HG03558 (cell line): ENCODE data around the gene MEF2C.

Experiments used
- ATAC-seq: cut with Tn5 transposase; IDR thresholded peaks from one replicate; pipeline ENCODE4 v1.9.1; 2021; ENCODE audit warnings: moderate number of reproducible peaks; ENCODE audit not compliant: unreplicated experiment; ENCODE audit errors: extremely low read depth

MEF2C gene

DNA sequence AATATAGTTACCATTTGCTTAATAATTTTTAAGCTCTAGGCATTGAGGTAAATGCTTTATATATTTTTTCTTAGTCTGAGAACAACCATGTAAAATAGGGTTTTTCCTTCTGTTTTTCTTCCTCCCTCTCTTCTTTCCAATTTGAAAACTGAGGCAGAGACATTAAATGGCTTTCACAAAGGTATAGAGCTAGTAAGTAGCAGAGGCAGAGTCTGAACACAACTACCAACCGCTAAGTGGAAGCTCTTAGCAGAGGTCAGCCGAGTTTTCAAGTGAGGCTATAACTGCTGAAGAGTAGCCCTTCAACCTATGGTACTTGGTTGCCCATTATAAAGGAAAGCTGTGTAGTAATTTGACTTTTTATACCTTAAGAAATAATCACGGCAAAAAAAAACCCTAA lies 187.1 kb downstream of the MEF2C start:
- ATAC-seq, result no peak

GRCh38 chr5:88695232-88695631 lies 187.8 kb downstream of the MEF2C start:
- ATAC-seq, result no peak

- ATAC-seq, result no peak
Measured at GRCh38 chr5:88694023-88694679, 188.8 kb downstream of the MEF2C start.

DNA sequence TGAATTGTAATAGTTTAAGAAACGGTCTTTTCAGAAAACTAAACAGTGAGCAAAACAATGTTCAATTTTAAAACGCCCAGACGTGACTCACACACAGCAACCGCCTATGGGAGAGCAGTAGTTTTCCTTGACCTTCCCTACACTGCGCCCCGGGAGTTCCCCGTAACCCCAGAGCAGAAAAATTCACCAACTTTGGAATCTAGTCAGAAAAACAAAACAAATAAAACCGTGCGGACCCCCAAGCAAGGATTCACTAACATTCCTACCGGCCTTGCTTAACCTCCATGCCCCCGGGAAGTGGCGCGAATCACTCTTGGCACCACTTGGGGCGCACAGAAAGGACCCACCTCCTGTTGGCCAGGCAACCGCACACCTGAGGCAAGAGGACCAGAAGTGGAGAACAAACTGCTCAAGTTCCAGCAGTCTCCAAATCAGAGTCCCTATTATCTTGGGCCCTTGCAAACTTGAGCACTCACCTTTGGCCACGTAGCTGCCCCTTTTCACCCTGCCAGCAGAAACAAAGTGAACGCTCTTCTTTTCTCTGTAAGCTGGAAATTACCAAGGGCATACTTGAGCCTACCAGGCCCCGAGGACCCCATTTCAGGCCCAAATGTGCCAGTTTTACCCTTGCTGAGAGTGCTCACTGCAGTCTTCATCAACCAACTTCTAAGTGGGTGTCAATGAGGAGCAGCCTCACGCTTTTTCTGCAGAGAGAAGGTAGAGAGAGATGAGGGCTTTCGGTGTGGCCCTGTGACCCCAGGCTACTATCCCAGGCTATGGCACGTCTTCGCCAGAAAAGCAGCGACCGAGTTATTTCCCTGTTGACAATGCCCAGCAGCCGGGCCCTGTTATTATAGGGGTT lies 189.7 kb downstream of the MEF2C start:
- no peak for ATAC-seq

DNA sequence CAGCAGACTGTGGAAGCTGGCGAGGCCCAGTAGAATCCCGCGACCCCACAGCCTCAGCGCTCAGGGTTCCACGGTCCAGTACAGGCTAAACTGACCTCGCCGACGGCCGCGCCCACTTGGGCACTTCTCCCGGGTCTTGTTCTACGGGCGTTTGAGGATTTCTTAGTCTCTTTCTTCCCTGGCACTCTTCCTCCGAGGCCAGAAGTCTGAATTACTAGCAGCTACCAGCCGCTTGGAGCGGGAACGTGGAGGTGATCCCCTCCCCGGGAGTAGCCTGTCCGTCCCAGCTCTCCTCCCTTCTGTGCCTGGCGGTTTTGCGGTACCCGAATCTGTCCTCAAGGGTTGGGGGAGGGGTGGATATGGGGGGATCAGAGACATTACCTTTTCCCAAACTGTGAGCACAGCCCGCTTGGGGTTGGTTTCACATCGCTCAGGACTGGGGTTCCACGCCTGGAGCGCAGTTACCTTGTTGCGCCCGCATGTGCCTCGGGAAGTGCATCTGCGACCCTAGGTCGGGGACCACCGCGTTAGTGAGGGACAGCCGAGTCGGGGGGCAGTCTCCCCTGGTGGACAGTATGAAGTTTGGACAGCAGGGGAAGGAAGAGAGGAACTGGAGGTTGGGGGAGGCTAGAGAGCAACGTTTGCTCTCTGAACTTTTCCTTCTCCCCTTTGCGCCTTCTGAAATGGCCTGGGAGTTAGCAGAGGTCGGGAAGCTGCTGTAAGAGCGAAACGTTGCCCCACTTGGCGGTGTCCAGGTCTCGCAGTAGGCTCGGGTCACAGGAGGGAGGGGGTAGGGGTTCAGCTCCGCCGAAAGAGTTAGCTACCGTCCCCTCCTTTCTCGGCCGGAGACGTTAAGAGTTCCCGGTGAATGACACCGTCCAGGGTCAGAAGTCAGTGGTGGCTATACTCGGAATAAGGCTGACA lies 190.8 kb downstream of the MEF2C start:
- no peak for ATAC-seq

- no peak for ATAC-seq
Measured at GRCh38 chr5:88691230-88691582, 191.8 kb downstream of the MEF2C start.

- ATAC-seq, result peak; percentile 85
Measured at GRCh38 chr5:88690409-88691229, 192.4 kb downstream of the MEF2C start.

DNA sequence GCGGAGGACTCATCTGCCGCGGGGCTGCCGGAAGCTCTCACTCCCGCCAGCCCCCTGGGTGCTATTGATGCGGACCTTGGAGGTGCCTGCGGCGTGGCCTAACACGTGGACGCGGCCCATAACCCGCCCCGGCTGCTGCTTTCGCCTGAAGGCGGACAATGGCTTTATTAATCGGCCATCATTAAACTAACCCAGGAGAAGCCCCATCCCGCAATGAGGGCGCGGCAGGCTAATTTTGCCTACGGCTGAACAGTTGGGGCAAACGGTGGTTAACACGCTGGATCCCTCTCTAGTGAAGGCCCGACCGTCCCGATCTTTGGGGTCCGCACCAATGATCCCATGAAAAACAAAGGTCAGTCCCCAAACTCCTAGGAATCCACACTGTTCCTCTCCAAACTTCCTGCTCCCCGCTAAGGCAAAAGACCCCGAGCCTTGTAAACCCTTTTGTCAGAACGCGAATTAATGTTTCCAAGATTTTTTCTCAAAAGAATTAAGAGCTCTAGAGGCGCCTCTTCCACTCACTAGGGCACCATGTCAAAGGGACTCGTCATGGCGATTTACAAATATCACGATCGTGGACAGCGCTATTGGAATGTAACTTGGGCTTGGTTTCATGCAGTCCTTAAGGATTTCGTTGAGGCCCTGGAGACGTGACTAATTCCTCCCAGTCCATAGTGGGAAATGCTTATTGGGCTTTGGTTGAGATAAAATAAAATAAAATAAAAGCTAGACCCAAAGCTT lies 193.1 kb downstream of the MEF2C start:
- no peak for ATAC-seq

DNA sequence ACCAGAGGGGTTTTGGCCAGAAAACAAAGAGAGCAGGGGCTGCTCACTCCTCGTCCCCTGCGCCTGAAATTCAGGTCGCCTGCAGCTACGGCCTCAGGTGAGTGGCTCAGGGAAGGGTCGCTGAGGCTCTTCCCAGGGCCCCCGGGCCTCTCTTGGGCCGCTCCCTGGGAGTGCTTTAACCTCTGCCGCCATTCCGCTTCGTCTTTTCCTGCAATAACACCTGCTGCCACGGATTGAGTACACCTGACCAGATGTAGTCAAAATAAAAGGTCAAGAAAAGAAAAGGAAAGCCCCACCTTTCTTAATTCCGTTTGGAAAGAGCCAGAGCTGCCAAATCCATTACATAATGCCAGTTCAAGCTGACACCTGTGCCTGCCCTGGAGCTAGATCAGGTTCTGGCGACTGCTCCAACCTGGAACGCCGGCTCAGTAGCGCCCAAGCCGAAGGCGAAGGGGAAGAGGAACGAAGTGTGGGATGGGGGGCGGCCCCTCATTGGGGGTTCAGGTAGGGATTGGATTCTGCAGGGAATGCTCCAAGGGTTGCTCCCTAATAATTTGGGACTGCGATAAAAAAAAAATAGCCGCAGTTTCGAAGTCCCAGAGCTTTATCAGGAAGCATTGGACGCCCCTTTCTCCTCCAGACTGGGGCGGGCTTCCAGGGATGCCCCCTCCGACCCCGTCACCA lies 193.9 kb downstream of the MEF2C start:
- no peak for ATAC-seq

GRCh38 chr5:88688156-88688983 lies 194.6 kb downstream of the MEF2C start:
- ATAC-seq, result no peak

GRCh38 chr5:88687373-88687911 lies 195.5 kb downstream of the MEF2C start:
- no peak for ATAC-seq

DNA sequence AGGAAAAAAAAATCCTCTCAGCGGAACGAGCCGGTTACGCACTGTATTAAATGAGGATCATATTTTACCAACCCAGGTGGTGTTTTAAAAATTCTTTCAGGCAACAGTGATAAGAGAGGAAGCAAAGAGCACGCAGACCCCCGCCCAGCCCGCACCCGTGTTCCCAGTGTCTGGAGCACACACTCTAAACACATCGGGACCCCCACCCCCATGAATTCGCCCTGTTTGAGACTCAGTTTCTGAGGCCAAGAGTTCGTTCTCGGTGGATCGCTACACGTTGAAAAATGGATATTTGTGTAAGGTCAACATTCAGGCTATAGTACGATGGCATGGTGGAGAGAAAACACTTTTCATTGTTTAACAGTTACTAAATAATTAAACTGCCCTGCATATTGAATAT lies 196.3 kb downstream of the MEF2C start:
- no peak for ATAC-seq

- no peak for ATAC-seq
Measured at GRCh38 chr5:88685591-88686541, 197.1 kb downstream of the MEF2C start.

DNA sequence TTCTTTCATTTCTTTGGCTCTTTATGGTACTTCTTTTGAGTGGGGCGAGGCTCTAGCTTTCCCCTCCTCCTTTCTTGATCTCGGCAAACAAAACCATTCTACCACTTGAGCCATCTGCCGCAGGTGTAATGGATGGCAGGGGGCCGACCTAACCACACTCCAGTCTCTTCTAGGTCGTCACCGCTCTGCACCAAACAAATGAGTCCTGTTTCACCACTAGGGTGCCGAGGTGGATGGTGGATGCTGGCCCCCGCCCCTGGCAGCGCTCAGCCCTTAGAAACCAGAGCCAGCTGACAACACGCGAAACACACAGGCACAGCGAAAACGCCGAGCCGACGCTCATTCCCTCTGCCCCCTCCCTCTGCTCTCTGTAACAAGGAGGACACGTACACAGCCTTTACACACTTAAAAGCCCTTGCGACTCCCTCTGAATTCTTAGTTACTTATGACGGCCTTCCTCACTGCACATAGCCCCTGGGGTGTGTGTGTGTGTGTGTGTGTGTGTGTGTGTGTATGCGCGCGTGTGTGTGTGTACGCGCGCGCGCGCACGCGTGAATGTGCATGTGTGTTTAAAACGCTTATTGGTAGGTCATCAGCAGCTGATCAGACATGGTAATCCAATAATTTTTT lies 199.4 kb downstream of the MEF2C start:
- no peak for ATAC-seq

DNA sequence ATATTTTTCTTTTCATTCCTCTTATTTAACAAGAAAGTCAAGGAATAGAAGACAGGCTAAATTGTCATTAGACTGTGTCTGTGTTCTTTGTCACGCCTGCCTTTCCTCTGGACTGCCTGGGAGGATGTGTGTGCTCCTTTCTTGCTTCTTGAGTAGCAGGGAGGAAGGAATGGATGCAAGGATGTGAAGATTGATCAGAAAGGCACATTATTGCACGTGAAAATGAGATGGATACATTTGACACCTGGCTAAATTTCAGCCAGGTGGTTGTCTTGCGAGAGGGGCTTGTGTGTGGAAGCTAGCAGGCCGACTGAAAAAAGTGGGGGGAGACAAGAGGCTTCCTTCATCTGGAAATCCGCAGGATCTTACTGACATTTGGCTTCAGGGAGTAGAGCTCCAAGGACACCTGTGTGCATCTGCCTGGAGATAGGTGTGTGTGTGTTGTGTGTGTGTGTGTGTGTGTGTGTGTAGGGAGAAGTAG lies 200.1 kb downstream of the MEF2C start:
- no peak for ATAC-seq

- ATAC-seq, result no peak
Measured at GRCh38 chr5:88682131-88682530, 200.9 kb downstream of the MEF2C start.
